Lung (tissue), 12 donors: ENCODE measurements around the gene ID4. TPM values are rescaled to one million over a fixed set of nuclear protein-coding genes. Genes with fewer than 3 reads are reported as not detected.

Experiments
- ATAC-seq: fragments of 200-7000 bp; cut with Tn5 transposase; one replicate; pipeline ENCODE4 v1.9.1; 2020; ENCODE audit warnings: moderate number of reproducible peaks; ENCODE audit not compliant: insufficient read depth, low FRiP score
- DNase-seq, 3 donors: peaks; one replicate each; pipeline ENCODE4 v3.0.0-alpha.2; 2013 to 2017
- H3K27ac ChIP-seq, 2 donors: one replicate each; pipeline ENCODE4 v1.5.1; 2013; ENCODE audit warnings: mild to moderate bottlenecking in 2 of 2, moderate library complexity in 2 of 2, control low read depth in 1 of 2, inconsistent platforms in 1 of 2, low read depth in 1 of 2, low read length in 1 of 2
- H3K27me3 ChIP-seq, 3 donors: one replicate each; pipeline ENCODE4 v1.5.1; 2013; ENCODE audit warnings: low read length in 2 of 3; ENCODE audit not compliant: control insufficient read depth in 3 of 3, insufficient read depth in 3 of 3
- H3K36me3 ChIP-seq, 4 donors: one replicate each; pipeline ENCODE4 v1.5.1; 2013; ENCODE audit warnings: low read length in 4 of 4, mild to moderate bottlenecking in 1 of 4, moderate library complexity in 1 of 4; ENCODE audit not compliant: control insufficient read depth in 4 of 4, insufficient read depth in 4 of 4
- H3K4me1 ChIP-seq, 5 donors: one replicate each; pipeline ENCODE4 v1.5.1; 2013; ENCODE audit warnings: low read length in 5 of 5, mild to moderate bottlenecking in 2 of 5, moderate library complexity in 1 of 5; ENCODE audit not compliant: control insufficient read depth in 5 of 5, insufficient read depth in 5 of 5
- H3K4me3 ChIP-seq: one replicate; pipeline ENCODE4 v1.5.1; 2013; ENCODE audit warnings: mild to moderate bottlenecking, control low read depth, moderate library complexity
- H3K9ac ChIP-seq, 2 donors: one replicate each; pipeline ENCODE4 v1.5.1; 2013; ENCODE audit warnings: low read length in 2 of 2, control low read depth in 1 of 2; ENCODE audit not compliant: insufficient read depth in 1 of 2
- H3K9me3 ChIP-seq, 4 donors: one replicate each; pipeline ENCODE4 v1.5.1; 2013; ENCODE audit warnings: low read length in 3 of 4, mild to moderate bottlenecking in 1 of 4, moderate library complexity in 1 of 4; ENCODE audit not compliant: control insufficient read depth in 4 of 4, insufficient read depth in 3 of 4
- WGBS, 2 donors: extraction: QIAGEN DNeasy Blood & Tissue Kit; methylation state at CpG; one replicate each; pipeline ENCODE4 v1.1.7; 2013; 5-methylcytosine and 5-hydroxymethylcytosine counted together
- polyA plus RNA-seq, 2 donors: library from polyadenylated mRNA; stranded (reverse); fragments of 200-250 nt; gene quantifications; one replicate each; pipeline ENCODE4 v1.2.1, GENCODE V29; 2013
- total RNA-seq, 2 donors: library from RNA; depleted of rRNA in 1 of 2; stranded (reverse); fragments of >200 nt in 1 of 2; gene quantifications; one replicate each; pipeline ENCODE4 v1.2.1, GENCODE V29; 2014 to 2021
- TF ChIP-seq, protein P1 (sequence below): IDR thresholded peaks from 2 replicates; pipeline ENCODE4 v1.5.1; 2012; ENCODE audit warnings: mild to moderate bottlenecking; ENCODE audit errors: control extremely low read depth, extremely low read depth
- donor health status: control.
- donor health status: control.
- donor health status: Bipolar disorder and iron deficiency.
- donor health status: healthy.
- donor health status: DM: yes; HTN: yes; CAD: no.

The ID4 gene
- total and polyA plus RNA-seq, 4 donors = 23.9 to 66.5 (median 39.2) TPM

DNA sequence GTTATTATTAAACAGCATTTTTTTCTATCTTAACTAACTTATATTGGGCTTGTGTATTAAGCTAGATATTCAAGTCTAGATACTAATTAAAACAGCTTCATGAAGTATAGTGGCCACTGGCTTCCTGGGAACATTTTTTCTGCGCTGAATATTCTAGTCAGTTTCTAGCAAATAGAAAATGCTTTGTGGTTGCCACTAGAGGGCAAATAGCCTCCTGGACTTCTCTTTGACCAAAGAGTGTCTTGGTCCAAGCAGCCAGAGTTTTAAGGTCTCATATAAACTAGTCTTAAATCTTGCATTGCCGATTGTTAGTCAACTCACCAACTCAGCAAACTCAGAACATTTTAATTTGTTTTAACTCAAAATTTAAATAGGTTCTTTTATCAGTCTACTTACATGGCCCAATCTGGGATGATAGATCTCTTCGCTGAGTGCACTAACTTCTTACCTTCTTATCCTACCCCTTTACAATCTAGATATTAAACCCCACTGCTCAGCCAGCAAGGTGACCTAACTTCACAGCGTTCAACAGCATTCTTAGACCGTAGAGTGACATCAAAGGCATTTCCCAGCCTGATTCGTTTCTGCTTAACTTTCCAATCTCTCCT is 24.6 kb upstream of the ID4 start:
- WGBS, 2 donors = 54 to 58% methylated on average over 6 of the region's 6 CpGs
- H3K9me3 ChIP-seq = no peaks in the 10 kb centered on the region
- TF ChIP-seq, protein P1, sequence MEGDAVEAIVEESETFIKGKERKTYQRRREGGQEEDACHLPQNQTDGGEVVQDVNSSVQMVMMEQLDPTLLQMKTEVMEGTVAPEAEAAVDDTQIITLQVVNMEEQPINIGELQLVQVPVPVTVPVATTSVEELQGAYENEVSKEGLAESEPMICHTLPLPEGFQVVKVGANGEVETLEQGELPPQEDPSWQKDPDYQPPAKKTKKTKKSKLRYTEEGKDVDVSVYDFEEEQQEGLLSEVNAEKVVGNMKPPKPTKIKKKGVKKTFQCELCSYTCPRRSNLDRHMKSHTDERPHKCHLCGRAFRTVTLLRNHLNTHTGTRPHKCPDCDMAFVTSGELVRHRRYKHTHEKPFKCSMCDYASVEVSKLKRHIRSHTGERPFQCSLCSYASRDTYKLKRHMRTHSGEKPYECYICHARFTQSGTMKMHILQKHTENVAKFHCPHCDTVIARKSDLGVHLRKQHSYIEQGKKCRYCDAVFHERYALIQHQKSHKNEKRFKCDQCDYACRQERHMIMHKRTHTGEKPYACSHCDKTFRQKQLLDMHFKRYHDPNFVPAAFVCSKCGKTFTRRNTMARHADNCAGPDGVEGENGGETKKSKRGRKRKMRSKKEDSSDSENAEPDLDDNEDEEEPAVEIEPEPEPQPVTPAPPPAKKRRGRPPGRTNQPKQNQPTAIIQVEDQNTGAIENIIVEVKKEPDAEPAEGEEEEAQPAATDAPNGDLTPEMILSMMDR = peak; percentile 14
- no peak overlapping the region for H3K27ac ChIP-seq
- DNase-seq = peak in 2 of 3 donors; percentile 58 to 72
- H3K36me3 ChIP-seq = no peaks in the 10 kb centered on the region
- H3K27me3 ChIP-seq = no peaks in the 10 kb centered on the region
- no peak overlapping the region for H3K9ac ChIP-seq
- peaks cover 0 to 7% (median 0%) of the 10 kb centered on the region in 5 donors for H3K4me1 ChIP-seq
- H3K4me3 ChIP-seq = no peak overlapping the region
- ATAC-seq = no peak

DNA sequence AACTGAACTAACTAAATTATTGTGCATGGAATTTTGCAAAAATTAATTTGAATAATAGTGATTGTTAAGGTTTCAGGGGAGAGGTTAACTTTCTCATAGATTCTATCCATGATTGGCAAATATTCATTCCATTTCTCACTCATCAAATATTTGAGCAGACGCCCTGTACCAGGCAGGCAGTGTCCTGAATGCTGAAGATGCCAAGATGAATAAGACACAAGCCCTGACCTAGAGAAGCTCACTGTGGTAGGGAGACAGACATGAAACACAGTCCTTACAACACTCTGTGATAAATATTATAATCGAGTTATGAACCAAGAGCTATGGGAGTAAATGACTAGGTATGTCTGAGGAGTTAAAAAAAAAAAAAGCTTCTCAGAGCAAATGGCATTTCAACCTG is 18.4 kb upstream of the ID4 start:
- no peak overlapping the region for H3K4me3 ChIP-seq
- no peaks in the 10 kb centered on the region for H3K9me3 ChIP-seq
- TF ChIP-seq, protein P1 = no peak
- WGBS, 2 donors = 79 to 92% methylated on average over 2 of the region's 2 CpGs
- DNase-seq (no peak), ATAC-seq (no peak)
- no peak overlapping the region for H3K9ac ChIP-seq
- H3K27me3 ChIP-seq = no peaks in the 10 kb centered on the region
- H3K36me3 ChIP-seq = no peaks in the 10 kb centered on the region
- H3K27ac ChIP-seq = no peak overlapping the region
- peaks cover 0 to 7% (median 0%) of the 10 kb centered on the region in 5 donors for H3K4me1 ChIP-seq

DNA sequence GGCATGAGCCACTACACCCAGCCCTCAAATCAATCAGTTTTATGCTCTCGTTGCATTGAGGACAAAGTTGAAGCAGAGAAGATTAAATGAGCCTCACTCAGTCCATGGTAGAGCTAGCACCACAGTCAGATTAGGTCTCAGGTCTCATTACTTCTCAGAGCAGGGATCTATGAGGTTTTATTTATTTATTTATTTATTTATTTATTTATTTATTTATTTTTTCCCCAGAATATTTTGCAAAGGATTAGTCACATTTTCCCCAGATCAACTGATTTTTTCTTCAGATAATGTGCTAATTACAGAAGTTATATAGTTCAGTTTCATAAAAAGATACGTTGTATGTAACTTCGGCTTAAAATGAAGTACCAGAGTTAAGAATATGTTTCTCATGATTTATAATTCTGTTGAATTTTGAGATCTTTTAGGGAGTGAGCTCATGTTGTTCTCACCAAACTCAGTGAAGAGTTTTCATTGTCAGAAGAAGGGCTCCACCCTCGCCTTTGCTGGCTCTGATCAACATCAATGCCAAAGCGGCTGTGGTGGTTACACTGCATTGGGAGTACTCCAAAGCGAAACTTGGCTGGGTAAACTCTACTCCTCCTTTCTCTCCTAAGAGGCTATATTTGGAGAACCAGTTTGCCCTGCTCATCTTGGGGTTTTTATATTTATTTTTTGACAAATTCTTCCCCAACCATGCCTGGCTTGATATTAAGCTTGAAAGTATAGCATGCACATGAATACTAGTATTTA is 12.9 kb upstream of the ID4 start:
- ATAC-seq = no peak
- no peak for DNase-seq
- no peak overlapping the region for H3K27ac ChIP-seq
- H3K4me1 ChIP-seq = no peaks in the 10 kb centered on the region
- 81 to 90% methylated on average over 6 of the region's 6 CpGs for WGBS, 2 donors
- H3K9me3 ChIP-seq = peaks cover 0 to 3% (median 0%) of the 10 kb centered on the region in 4 donors
- H3K9ac ChIP-seq = no peak overlapping the region
- H3K27me3 ChIP-seq = no peaks in the 10 kb centered on the region
- H3K4me3 ChIP-seq = no peak overlapping the region
- H3K36me3 ChIP-seq = no peaks in the 10 kb centered on the region
- TF ChIP-seq, protein P1 = no peak
